Tibial nerve (tissue), 4 donors: ENCODE data around the gene CAMTA1. TPM values are rescaled to one million over a fixed set of nuclear protein-coding genes. Genes with fewer than 3 reads are reported as not detected.

ENCODE experiments used
- DNase-seq, 2 donors: peaks; one replicate each; pipeline ENCODE4 v3.0.0-alpha.2; 2019; ENCODE audit warnings: low spot score in 2 of 2
- H3K27ac ChIP-seq, 4 donors: fragments of 200-600 bp; sonication (generic) in 3 of 4; one replicate each; pipeline ENCODE4 v1.5.1; 2017 to 2019; ENCODE audit warnings: mild to moderate bottlenecking in 1 of 4
- H3K27me3 ChIP-seq, 2 donors: fragments of 200-600 bp; sonication (generic) in 1 of 2; one replicate each; pipeline versions ENCODE4 v1.5.1 to v1.6.0; 2017 to 2019
- H3K36me3 ChIP-seq, 3 donors: fragments of 200-600 bp; sonication (generic); one replicate each; pipeline ENCODE4 v1.5.1; 2018 to 2019
- H3K4me1 ChIP-seq, 4 donors: fragments of 200-600 bp; sonication (generic) in 3 of 4; one replicate each; pipeline ENCODE4 v1.5.1; 2017 to 2019
- H3K4me3 ChIP-seq, 4 donors: fragments of 200-600 bp; sonication (generic) in 3 of 4; one replicate each; pipeline ENCODE4 v1.5.1; 2017 to 2019; ENCODE audit warnings: mild to moderate bottlenecking in 1 of 4, moderate library complexity in 1 of 4
- H3K9me3 ChIP-seq, 4 donors: fragments of 200-600 bp; sonication (generic) in 3 of 4; one replicate each; pipeline ENCODE4 v1.5.1; 2017 to 2019
- CTCF ChIP-seq, 5 experiments: fragments of 200-600 bp in 3 of 5; fragments of 450-650 bp in 2 of 5; sonication (generic) in 3 of 5; IDR thresholded peaks; one replicate each; pipeline ENCODE4 v1.5.1; 2016 to 2019; ENCODE audit warnings: antibody characterized with exemption in 5 of 5, mild to moderate bottlenecking in 3 of 5, moderate library complexity in 2 of 5
- EP300 ChIP-seq, 2 donors: sonication (generic); formaldehyde crosslinking; IDR thresholded peaks; one replicate each; pipeline ENCODE4 v1.6.1; 2017; ENCODE audit warnings: antibody characterized with exemption in 2 of 2, mild to moderate bottlenecking in 1 of 2
- POLR2A ChIP-seq, 2 donors: fragments of 450-650 bp; IDR thresholded peaks; one replicate each; pipeline ENCODE4 v1.6.1; 2017; ENCODE audit warnings: antibody characterized with exemption in 2 of 2, mild to moderate bottlenecking in 2 of 2, moderate library complexity in 2 of 2
- WGBS, 2 donors: methylation state at CpG; one replicate each; pipeline ENCODE4 v1.1.5; 2018; 5-methylcytosine and 5-hydroxymethylcytosine counted together
- total RNA-seq, 4 donors: library from RNA; depleted of rRNA; stranded (reverse); fragments of >200 nt; gene quantifications; one replicate each; pipeline ENCODE4 v1.1.0, GENCODE V29; 2016

CAMTA1 gene
- total RNA-seq, 4 donors from 2014 or later: 41.8 to 104 (median 87.2) TPM

GRCh38 chr1:7509598-7509997 is 724.3 kb downstream of the CAMTA1 start:
- Histone ChIP-seq H3K36me3 (no peaks in the 10 kb centered on the region), H3K4me3 (no peak overlapping the region), H3K27ac (no peak overlapping the region), H3K9me3 (no peaks in the 10 kb centered on the region), H3K4me1 (peaks cover 0 to 6% (median 2%) of the 10 kb centered on the region in 4 donors), H3K27me3 (no peaks in the 10 kb centered on the region)
- 69 to 72% methylated on average over 6 to 7 of the region's 7 CpGs for WGBS, 2 donors
- TF ChIP-seq EP300 (IDR thresholded peaks at IDR 0.05): no peak
- TF ChIP-seq CTCF (IDR thresholded peaks at IDR 0.05): no peak
- TF ChIP-seq POLR2A (IDR thresholded peaks at IDR 0.05): no peak
- no peak for DNase-seq

GRCh38 chr1:7510389-7510931 is 725.2 kb downstream of the CAMTA1 start:
- no peak overlapping the region for H3K4me3 ChIP-seq
- no peaks in the 10 kb centered on the region for H3K9me3 ChIP-seq
- WGBS, 2 donors: 85 to 89% methylated on average over 7 of the region's 7 CpGs
- H3K27ac ChIP-seq: no peak overlapping the region
- TF ChIP-seq EP300 (IDR thresholded peaks at IDR 0.05) (no peak), POLR2A (IDR thresholded peaks at IDR 0.05) (no peak), CTCF (IDR thresholded peaks at IDR 0.05) (no peak)
- no peak for DNase-seq
- no peaks in the 10 kb centered on the region for H3K27me3 ChIP-seq
- peaks cover 0 to 6% (median 2%) of the 10 kb centered on the region in 4 donors for H3K4me1 ChIP-seq
- H3K36me3 ChIP-seq: no peaks in the 10 kb centered on the region

- H3K4me1 ChIP-seq: peaks cover 0 to 11% (median 2%) of the 10 kb centered on the region in 4 donors
- WGBS, 2 donors: 43 to 54% methylated on average over 2 of the region's 2 CpGs
- no peaks in the 10 kb centered on the region for H3K9me3 ChIP-seq
- TF ChIP-seq EP300 (IDR thresholded peaks at IDR 0.05): no peak
- TF ChIP-seq CTCF (IDR thresholded peaks at IDR 0.05): no peak
- TF ChIP-seq POLR2A (IDR thresholded peaks at IDR 0.05): no peak
- H3K27me3 ChIP-seq: no peaks in the 10 kb centered on the region
- H3K36me3 ChIP-seq: no peaks in the 10 kb centered on the region
- DNase-seq: no peak
- H3K4me3 ChIP-seq: no peak overlapping the region
- no peak overlapping the region for H3K27ac ChIP-seq
These were observed 726.1 kb downstream of the CAMTA1 start for GRCh38 chr1:7511381-7511780.

GRCh38 chr1:7513081-7513480 is 727.8 kb downstream of the CAMTA1 start:
- 83 to 85% methylated on average over 10 of the region's 10 CpGs for WGBS, 2 donors
- peaks cover 0 to 14% (median 2%) of the 10 kb centered on the region in 4 donors for H3K4me1 ChIP-seq
- H3K27me3 ChIP-seq: no peaks in the 10 kb centered on the region
- H3K36me3 ChIP-seq: no peaks in the 10 kb centered on the region
- no peak for DNase-seq
- H3K9me3 ChIP-seq: no peaks in the 10 kb centered on the region
- no peak overlapping the region for H3K27ac ChIP-seq
- H3K4me3 ChIP-seq: no peak overlapping the region
- TF ChIP-seq EP300 (IDR thresholded peaks at IDR 0.05) (no peak), POLR2A (IDR thresholded peaks at IDR 0.05) (no peak)

- no peak overlapping the region for H3K27ac ChIP-seq
- H3K4me1 ChIP-seq: peaks cover 0 to 8% (median 0%) of the 10 kb centered on the region in 4 donors
- no peaks in the 10 kb centered on the region for H3K36me3 ChIP-seq
- no peak overlapping the region for H3K4me3 ChIP-seq
- DNase-seq: no peak
- WGBS, 2 donors: 89 to 94% methylated on average over 5 of the region's 5 CpGs
- no peak for TF ChIP-seq POLR2A (IDR thresholded peaks at IDR 0.05)
- TF ChIP-seq EP300 (IDR thresholded peaks at IDR 0.05): no peak
- TF ChIP-seq CTCF (IDR thresholded peaks at IDR 0.05): no peak
- H3K27me3 ChIP-seq: no peaks in the 10 kb centered on the region
- H3K9me3 ChIP-seq: no peaks in the 10 kb centered on the region
These were observed 729.9 kb downstream of the CAMTA1 start for GRCh38 chr1:7515175-7515574.
